BE2C (cell line): Measurements from ENCODE around the gene LHX8.

Source experiments
- DNase-seq: peaks from one replicate; pipeline ENCODE4 v3.0.0-alpha.2; 2020
- H3K27me3 ChIP-seq: fragments of 250-450 bp; sonication (Bioruptor Pico); 2 replicates; pipeline ENCODE4 v1.5.1; 2020; ENCODE audit warnings: mild to moderate bottlenecking
- H3K36me3 ChIP-seq: fragments of 250-450 bp; sonication (Bioruptor Pico); 2 replicates; pipeline ENCODE4 v1.5.1; 2020; ENCODE audit warnings: mild to moderate bottlenecking
- H3K4me1 ChIP-seq: fragments of 250-450 bp; sonication (Bioruptor Pico); 2 replicates; pipeline ENCODE4 v1.5.1; 2020
- H3K4me3 ChIP-seq: 2 replicates; pipeline ENCODE4 v1.5.1; 2011; ENCODE audit warnings: low read depth, low read length
- H3K9me3 ChIP-seq: fragments of 250-450 bp; sonication (Bioruptor Pico); 2 replicates; pipeline ENCODE4 v1.5.1; 2020
- TF ChIP-seq, protein P1 (sequence below): IDR thresholded peaks from 2 replicates; pipeline ENCODE4 v1.5.1; 2012; ENCODE audit warnings: mild to moderate bottlenecking, low read depth, low read length

LHX8 gene

DNA sequence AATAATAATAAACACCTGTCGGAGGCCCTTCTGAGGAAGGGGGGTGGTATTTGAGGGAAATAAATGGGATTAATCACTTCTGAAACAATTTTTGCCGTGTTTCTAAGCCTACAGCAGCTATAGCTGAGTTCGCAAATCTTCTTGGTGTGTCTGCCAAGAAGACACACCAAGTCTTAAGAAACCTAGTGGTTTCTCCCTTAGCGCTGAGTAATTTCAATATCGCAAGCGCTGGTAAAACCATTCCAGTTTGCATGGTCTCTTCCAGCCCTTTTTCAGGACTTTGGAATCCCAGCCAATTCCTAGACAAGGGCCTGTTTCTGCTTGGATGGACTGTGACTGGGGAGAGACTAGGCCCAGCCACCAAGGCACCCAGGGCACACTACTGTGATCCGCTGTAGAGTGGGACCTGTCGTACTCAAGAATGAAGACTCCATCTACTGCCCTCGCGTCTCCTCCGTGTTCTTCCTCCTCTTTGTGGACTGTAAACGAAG lies 7.5 kb upstream of the LHX8 start:
- peaks cover 52% of the 10 kb centered on the region for H3K27me3 ChIP-seq
- H3K36me3 ChIP-seq: no peaks in the 10 kb centered on the region

DNA sequence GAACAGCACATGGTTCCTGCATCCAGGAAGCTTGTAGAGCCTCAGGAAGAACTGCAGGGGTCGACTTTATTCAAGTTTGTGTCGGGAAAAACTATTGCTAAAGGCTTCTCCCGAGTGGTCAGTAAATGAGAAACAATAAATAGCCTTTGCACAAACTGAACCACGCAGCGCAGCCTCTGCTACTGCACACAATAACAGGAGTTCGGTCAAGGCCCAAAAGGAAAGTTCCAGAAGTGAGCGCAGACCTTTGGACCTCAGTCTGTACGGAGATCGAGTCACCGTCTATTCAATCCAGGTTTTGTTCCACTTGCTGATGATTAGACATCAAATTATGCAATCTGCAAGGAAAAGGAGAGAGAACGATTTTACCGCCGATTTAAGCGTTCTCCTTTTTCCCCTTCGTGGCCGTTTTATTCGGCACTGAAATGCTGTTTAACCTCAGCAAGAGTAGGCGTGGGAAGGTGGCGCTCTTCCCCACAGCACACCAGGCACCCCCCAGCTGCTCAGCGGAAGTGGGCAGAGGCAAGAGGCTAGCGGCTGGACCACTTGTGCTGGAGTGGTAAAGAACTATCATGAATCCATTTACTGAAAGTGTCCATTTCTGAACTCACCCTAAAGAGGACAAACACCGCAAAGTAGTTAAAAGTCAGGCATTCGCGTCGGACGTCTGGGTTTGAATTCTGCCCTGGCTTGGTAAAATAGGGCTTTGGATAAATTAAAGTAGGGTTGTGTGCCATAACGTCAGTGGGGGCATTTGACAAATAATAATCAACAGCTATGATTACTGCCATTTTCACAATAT lies 6.1 kb upstream of the LHX8 start:
- TF ChIP-seq, protein P1, sequence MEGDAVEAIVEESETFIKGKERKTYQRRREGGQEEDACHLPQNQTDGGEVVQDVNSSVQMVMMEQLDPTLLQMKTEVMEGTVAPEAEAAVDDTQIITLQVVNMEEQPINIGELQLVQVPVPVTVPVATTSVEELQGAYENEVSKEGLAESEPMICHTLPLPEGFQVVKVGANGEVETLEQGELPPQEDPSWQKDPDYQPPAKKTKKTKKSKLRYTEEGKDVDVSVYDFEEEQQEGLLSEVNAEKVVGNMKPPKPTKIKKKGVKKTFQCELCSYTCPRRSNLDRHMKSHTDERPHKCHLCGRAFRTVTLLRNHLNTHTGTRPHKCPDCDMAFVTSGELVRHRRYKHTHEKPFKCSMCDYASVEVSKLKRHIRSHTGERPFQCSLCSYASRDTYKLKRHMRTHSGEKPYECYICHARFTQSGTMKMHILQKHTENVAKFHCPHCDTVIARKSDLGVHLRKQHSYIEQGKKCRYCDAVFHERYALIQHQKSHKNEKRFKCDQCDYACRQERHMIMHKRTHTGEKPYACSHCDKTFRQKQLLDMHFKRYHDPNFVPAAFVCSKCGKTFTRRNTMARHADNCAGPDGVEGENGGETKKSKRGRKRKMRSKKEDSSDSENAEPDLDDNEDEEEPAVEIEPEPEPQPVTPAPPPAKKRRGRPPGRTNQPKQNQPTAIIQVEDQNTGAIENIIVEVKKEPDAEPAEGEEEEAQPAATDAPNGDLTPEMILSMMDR: peak; percentile 9; the same call in 1 of the 2 replicates
- no peak for DNase-seq
- no peaks in the 10 kb centered on the region for H3K9me3 ChIP-seq
- H3K36me3 ChIP-seq: no peaks in the 10 kb centered on the region
- H3K4me1 ChIP-seq: no peaks in the 10 kb centered on the region
- H3K27me3 ChIP-seq: peaks cover 67% of the 10 kb centered on the region
- no peak overlapping the region for H3K4me3 ChIP-seq

More for the DNA sequence above, 7.5 kb upstream of the LHX8 start:
- H3K4me3 ChIP-seq: no peak overlapping the region
- DNase-seq: no peak
- H3K9me3 ChIP-seq: no peaks in the 10 kb centered on the region
- TF ChIP-seq, protein P1: no peak
- no peaks in the 10 kb centered on the region for H3K4me1 ChIP-seq

DNA sequence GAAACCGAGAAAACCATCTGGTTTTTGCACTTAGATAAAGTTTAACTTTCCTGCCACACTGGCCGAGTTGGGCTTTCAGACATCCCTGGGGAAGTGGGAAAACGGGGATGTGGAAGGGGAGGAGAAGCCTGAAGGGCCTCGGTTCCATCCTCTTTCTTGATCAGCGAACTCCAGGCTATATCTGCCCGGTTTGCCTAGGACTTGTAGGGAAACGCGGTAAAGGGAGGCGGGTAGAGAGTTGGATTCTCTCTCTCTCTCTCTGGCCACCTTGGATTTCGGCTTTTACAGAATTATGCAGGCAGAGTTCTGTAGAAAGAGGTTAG lies 4.6 kb upstream of the LHX8 start:
- TF ChIP-seq, protein P1: no peak
- Histone ChIP-seq H3K9me3 (no peaks in the 10 kb centered on the region), H3K4me1 (no peaks in the 10 kb centered on the region), H3K36me3 (no peaks in the 10 kb centered on the region), H3K4me3 (no peak overlapping the region), H3K27me3 (peaks cover 81% of the 10 kb centered on the region)
- no peak for DNase-seq

GRCh38 chr1:75129983-75130789 lies 4.0 kb upstream of the LHX8 start:
- no peak overlapping the region for H3K4me3 ChIP-seq
- H3K4me1 ChIP-seq: no peaks in the 10 kb centered on the region
- no peaks in the 10 kb centered on the region for H3K36me3 ChIP-seq
- H3K9me3 ChIP-seq: no peaks in the 10 kb centered on the region
- H3K27me3 ChIP-seq: peaks cover 87% of the 10 kb centered on the region
- DNase-seq: no peak
- TF ChIP-seq, protein P1: no peak

DNA sequence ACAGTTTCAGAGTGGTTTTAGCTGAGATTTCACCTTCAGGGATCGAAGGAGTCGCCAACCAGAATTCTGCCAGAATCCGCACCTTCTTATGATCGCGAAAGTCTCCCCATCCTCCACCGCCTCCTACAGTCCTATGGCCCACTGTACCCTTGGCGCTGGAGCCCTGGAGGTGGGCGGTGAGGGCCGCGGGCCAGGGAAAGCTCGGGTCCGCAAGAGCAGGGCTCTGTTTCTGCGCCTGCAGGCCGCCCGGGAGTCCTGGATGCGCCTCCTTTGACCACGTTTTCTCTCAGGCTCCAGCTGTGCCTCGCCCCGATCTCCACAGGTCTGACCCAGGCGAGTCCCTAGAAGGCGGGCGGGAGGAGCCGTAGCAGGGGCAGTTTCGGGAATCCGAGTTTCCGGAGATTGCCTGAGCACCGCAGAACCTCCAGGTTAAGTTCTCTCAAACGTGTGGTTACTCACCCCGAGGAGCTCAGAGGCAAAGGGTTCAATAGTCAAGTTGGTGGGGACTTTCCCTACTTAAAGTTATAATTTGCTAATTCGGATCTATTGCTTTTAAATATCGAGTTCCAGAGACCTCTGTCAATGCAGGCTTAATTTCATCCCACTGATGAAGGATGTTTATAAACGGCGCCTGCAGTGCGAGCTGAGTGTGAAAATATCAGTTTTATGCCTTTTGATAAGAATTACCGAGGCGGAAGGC lies 3.2 kb upstream of the LHX8 start:
- Histone ChIP-seq H3K4me3 (no peak overlapping the region), H3K4me1 (no peaks in the 10 kb centered on the region), H3K36me3 (no peaks in the 10 kb centered on the region), H3K9me3 (no peaks in the 10 kb centered on the region), H3K27me3 (peaks cover 95% of the 10 kb centered on the region)
- DNase-seq: no peak
- TF ChIP-seq, protein P1: no peak
